Measurements from ENCODE around the gene ACTR1A.

DNA sequence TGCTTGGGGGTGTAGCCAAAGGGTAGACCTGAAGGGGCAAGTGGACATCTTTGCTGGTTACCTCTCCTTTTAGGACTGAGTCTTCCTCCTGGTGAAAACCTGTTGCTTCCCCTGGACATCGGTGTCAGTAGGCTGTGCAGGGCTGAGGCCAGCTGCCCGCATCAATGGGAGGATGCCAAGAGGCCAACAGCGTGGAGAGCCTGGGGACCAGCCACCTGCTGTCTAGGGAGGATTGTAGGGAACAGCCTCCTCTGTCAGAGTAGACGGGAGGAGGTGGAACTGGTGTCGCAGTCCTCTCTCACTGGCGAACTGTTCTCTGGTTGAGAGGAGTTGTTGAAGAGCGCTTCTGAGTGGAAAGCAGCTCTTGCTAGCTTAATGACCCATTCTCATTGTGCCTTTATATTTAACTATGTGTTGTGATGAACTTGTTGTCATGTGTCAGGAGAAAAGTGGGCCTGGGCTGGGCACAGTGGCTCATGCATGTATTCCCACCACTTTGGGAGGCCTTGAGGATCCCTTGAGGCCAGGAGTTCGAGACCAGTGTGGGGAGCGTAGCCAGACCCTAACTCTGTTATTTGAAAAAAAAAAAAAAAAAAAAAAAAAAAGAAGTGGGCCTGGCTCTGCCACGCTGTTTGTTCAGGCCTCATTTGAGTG, 3.1 kb upstream of the ACTR1A start:
- TF ChIP-seq, protein P1, sequence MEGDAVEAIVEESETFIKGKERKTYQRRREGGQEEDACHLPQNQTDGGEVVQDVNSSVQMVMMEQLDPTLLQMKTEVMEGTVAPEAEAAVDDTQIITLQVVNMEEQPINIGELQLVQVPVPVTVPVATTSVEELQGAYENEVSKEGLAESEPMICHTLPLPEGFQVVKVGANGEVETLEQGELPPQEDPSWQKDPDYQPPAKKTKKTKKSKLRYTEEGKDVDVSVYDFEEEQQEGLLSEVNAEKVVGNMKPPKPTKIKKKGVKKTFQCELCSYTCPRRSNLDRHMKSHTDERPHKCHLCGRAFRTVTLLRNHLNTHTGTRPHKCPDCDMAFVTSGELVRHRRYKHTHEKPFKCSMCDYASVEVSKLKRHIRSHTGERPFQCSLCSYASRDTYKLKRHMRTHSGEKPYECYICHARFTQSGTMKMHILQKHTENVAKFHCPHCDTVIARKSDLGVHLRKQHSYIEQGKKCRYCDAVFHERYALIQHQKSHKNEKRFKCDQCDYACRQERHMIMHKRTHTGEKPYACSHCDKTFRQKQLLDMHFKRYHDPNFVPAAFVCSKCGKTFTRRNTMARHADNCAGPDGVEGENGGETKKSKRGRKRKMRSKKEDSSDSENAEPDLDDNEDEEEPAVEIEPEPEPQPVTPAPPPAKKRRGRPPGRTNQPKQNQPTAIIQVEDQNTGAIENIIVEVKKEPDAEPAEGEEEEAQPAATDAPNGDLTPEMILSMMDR (conservative IDR thresholded peaks at IDR 0.05), result no peak
- no peak for TF ChIP-seq ZFX (IDR thresholded peaks at IDR 0.05)
